ENCODE measurements around the gene ZBTB16. TPM values are rescaled to one million over a fixed set of nuclear protein-coding genes. Genes with fewer than 3 reads are reported as not detected.

The ZBTB16 gene
- total RNA-seq, 1 experiment from 2014 or later = 0.44 TPM

- CTCF ChIA-PET = no interaction called here
These were observed 28.1 kb upstream of the ZBTB16 start for GRCh38 chr11:114031246-114031966.

GRCh38 chr11:114031967-114032320 lies 27.6 kb upstream of the ZBTB16 start:
- no peak overlapping the region for H3K4me2 ChIP-seq
- no TSS peak for BruUV-seq (replicated peaks)
- no peaks in the 10 kb centered on the region for H3K79me2 ChIP-seq (ENCODE audit: low read depth)
- H3K9me3 ChIP-seq (ENCODE audit: insufficient read depth, low read depth) = no peaks in the 10 kb centered on the region
- no peak overlapping the region for H3K27ac ChIP-seq
- H3K4me1 ChIP-seq (replicated peaks; ENCODE audit: insufficient read depth) = no peaks in the 10 kb centered on the region
- H2AFZ ChIP-seq = no peak overlapping the region
- ChIA-PET CTCF (no interaction called here), POLR2A (ENCODE audit: unreplicated experiment) (no interaction called here)
- H3K27me3 ChIP-seq (ENCODE audit: insufficient read depth, low read depth) = peaks cover 86% of the 10 kb centered on the region
- H4K20me1 ChIP-seq (ENCODE audit: insufficient read depth) = no peaks in the 10 kb centered on the region
- DNase-seq = no peak
- no peaks in the 10 kb centered on the region for H3K36me3 ChIP-seq (ENCODE audit: low read depth)
- H3K4me3 ChIP-seq = no peak overlapping the region
- no peaks in the 10 kb centered on the region for H3F3A ChIP-seq (ENCODE audit: insufficient read depth, low read depth)
- TF ChIP-seq EZH2 (IDR thresholded peaks at IDR 0.05; ENCODE audit: low read depth) = no peak
- TF ChIP-seq CTCF (conservative IDR thresholded peaks at IDR 0.05) = no peak
- intact Hi-C loops (cut with micrococcal nuclease; ENCODE audit: unreplicated experiment) = no loop called here
- H3K9me2 ChIP-seq (ENCODE audit: insufficient read depth) = no peaks in the 10 kb centered on the region

More at GRCh38 chr11:114031246-114031966, 28.1 kb upstream of the ZBTB16 start:
- peaks cover 85% of the 10 kb centered on the region for H3K27me3 ChIP-seq (ENCODE audit: insufficient read depth, low read depth)
- no peaks in the 10 kb centered on the region for H3K4me1 ChIP-seq (replicated peaks; ENCODE audit: insufficient read depth)
- BruUV-seq (replicated peaks) = no TSS peak
- no peaks in the 10 kb centered on the region for H3K9me2 ChIP-seq (ENCODE audit: insufficient read depth)
- H2AFZ ChIP-seq = no peak overlapping the region
- H3K27ac ChIP-seq = no peak overlapping the region
- H3F3A ChIP-seq (ENCODE audit: insufficient read depth, low read depth) = no peaks in the 10 kb centered on the region
- H3K4me2 ChIP-seq = no peak overlapping the region
- H4K20me1 ChIP-seq (ENCODE audit: insufficient read depth) = no peaks in the 10 kb centered on the region
- intact Hi-C loops (cut with micrococcal nuclease; ENCODE audit: unreplicated experiment) = no loop called here
- no peaks in the 10 kb centered on the region for H3K79me2 ChIP-seq (ENCODE audit: low read depth)
- no peaks in the 10 kb centered on the region for H3K9me3 ChIP-seq (ENCODE audit: insufficient read depth, low read depth)
- no peaks in the 10 kb centered on the region for H3K36me3 ChIP-seq (ENCODE audit: low read depth)
- POLR2A ChIA-PET (ENCODE audit: unreplicated experiment) = no interaction called here
- no peak overlapping the region for H3K4me3 ChIP-seq
- DNase-seq = no peak
- TF ChIP-seq EZH2 (IDR thresholded peaks at IDR 0.05; ENCODE audit: low read depth) = no peak
- no peak for TF ChIP-seq CTCF (conservative IDR thresholded peaks at IDR 0.05)

DNA sequence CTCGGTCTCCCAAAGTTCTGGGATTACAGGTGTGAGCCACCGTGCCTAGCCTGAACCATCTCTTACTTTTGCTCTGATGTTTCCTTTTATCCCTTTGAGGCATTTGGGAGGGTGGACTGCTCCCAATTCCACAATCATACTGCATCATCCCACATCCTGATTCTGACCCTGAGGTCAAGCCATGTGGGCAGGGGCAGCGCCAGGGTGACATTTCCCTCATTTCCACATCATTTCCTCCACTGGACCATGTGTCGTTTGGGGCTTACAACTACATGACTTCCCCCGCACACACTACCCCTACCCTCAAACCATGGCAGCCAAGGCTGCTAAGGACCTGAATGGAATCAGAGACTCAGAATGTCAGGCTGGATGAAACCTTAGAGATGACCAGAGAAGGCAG lies 26.4 kb upstream of the ZBTB16 start:
- ChIA-PET CTCF (no interaction called here), POLR2A (ENCODE audit: unreplicated experiment) (no interaction called here)
- H3K4me1 ChIP-seq (replicated peaks; ENCODE audit: insufficient read depth) = no peaks in the 10 kb centered on the region
- TF ChIP-seq EZH2 (IDR thresholded peaks at IDR 0.05; ENCODE audit: low read depth) = no peak
- no peak for TF ChIP-seq CTCF (conservative IDR thresholded peaks at IDR 0.05)
- no peaks in the 10 kb centered on the region for H3K79me2 ChIP-seq (ENCODE audit: low read depth)
- H3K27ac ChIP-seq = no peak overlapping the region
- H4K20me1 ChIP-seq (ENCODE audit: insufficient read depth) = no peaks in the 10 kb centered on the region
- intact Hi-C loops (cut with micrococcal nuclease; ENCODE audit: unreplicated experiment) = no loop called here
- no peak for DNase-seq
- H3K4me3 ChIP-seq = no peak overlapping the region
- H3K9me3 ChIP-seq (ENCODE audit: insufficient read depth, low read depth) = no peaks in the 10 kb centered on the region
- no peak overlapping the region for H3K4me2 ChIP-seq
- no peaks in the 10 kb centered on the region for H3K9me2 ChIP-seq (ENCODE audit: insufficient read depth)
- no peaks in the 10 kb centered on the region for H3K36me3 ChIP-seq (ENCODE audit: low read depth)
- no TSS peak for BruUV-seq (replicated peaks)
- H2AFZ ChIP-seq = no peak overlapping the region
- peaks cover 84% of the 10 kb centered on the region for H3K27me3 ChIP-seq (ENCODE audit: insufficient read depth, low read depth)
- H3F3A ChIP-seq (ENCODE audit: insufficient read depth, low read depth) = no peaks in the 10 kb centered on the region
